OCI-LY3 (cell line): ENCODE data around the gene SPAG6.

Experiments
- CTCF ChIP-seq: fragments of 200-600, 300-600 bp; sonication (generic); IDR thresholded peaks from 2 replicates; pipeline ENCODE4 v1.5.1; 2014; ENCODE audit warnings: antibody characterized with exemption, low read length, low read depth
- EZH2phosphoT487 ChIP-seq: fragments of 200-600 bp; shearing (Covaris generic); IDR thresholded peaks from 2 replicates; pipeline ENCODE4 v1.6.1; 2018; ENCODE audit warnings: antibody characterized with exemption, mixed run types, low read depth

GRCh38 chr10:22314852-22315251 lies 30.4 kb upstream of the SPAG6 start:
- TF ChIP-seq EZH2phosphoT487: no peak
- TF ChIP-seq CTCF: no peak
